Colonic mucosa (tissue), 4 donors: ENCODE data around the gene C6orf89. TPM values are rescaled to one million over a fixed set of nuclear protein-coding genes. Genes with fewer than 3 reads are reported as not detected.
A peak's percentile ranks its signal among the peaks of the same experiment; 100 is the strongest.

Source experiments
- DNase-seq: peaks from one replicate; pipeline ENCODE4 v3.0.0-alpha.2; 2020
- H3K27ac ChIP-seq: fragments of 200-600 bp; one replicate; pipeline ENCODE4 v1.8.0; 2021
- H3K27me3 ChIP-seq: fragments of 200-600 bp; one replicate; pipeline ENCODE4 v1.8.0; 2021
- H3K36me3 ChIP-seq: fragments of 200-600 bp; one replicate; pipeline ENCODE4 v1.8.0; 2021
- H3K4me1 ChIP-seq: fragments of 200-600 bp; one replicate; pipeline ENCODE4 v1.8.0; 2021; ENCODE audit warnings: mild to moderate bottlenecking
- H3K4me3 ChIP-seq: fragments of 200-600 bp; one replicate; pipeline ENCODE4 v1.8.0; 2021
- H3K9ac ChIP-seq, 2 donors: one replicate each; pipeline ENCODE4 v1.7.0; 2013; ENCODE audit warnings: control low read depth in 2 of 2, low read depth in 2 of 2, low read length in 2 of 2
- H3K9me3 ChIP-seq: fragments of 200-600 bp; one replicate; pipeline ENCODE4 v1.8.0; 2021
- intact Hi-C: fragments of 100-400 bp; cut with DNase I; formaldehyde crosslinking; loops from one replicate; pipeline ENCODE4 v1.14.1; 2022
- total RNA-seq, 2 donors: library from RNA; stranded (reverse); fragmentation: NEBNext Ultra II Directional in 1 of 2; extraction: Animal tissue kit (Norgen Biotek cat#: 25700) in 1 of 2; gene quantifications; one replicate each; pipeline ENCODE4 v1.2.1, GENCODE V29; 2021
- TF ChIP-seq, protein P1 (sequence below): fragments of 200-600 bp; IDR thresholded peaks from one replicate; pipeline ENCODE4 v1.8.0; 2022; ENCODE audit warnings: antibody characterized with exemption, mild to moderate bottlenecking
- donor health status: healthy.
- donor health status: DM: no; HTN: no; CAD: no.
- donor health status: DM: no; HTN: no; CAD: no.

Gene C6orf89
- total RNA-seq, 2 donors from 2014 or later, result 46.3 to 49.5 TPM

DNA sequence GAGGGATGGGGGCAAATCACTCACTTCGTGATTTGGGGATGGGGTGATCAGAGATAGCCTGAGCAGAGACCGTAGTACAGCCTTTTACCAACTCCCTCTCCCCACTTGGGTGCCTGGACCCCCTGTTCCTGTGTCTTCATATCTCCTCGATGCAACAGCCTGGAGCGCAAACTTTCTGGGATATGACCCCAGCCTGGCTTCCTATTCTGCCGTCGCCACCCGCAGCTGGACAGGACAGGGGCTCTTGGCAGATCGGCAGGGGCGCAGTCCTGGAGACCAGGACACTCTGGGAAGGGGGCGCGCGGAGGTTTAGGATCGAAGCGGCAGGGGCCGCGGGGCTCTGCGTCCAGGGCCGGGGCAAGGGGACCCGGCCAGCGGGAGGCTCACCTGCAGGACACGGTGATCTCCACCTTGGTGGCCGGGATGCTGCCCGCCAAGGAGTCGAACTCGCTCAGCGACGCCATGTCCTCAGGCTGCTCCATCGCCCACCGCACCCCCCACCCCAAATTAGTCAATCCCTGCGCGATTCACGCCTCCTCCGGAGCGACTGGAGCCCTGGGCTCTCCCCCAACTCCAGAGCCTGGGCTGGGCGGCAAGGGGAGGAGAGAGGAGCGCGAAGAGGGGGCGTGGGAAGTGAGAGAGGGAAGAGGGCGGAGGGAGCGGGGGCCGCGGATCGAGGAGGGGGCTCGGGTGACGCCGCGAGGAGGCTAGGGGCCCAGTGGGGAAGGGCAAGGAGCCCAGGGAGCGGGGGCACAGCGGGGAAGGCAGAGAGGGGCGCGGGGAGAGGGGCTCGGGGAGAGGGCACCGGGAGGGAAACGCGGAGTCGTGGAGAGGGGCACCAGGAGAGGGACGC, 46.6 kb upstream of the C6orf89 start, which contains the start of gene CPNE5:
TSS of gene CPNE5 (minus strand) at position 549 of the 853 bp plus-strand sequence. CDS start at position 482, 67 bp downstream.
- Histone ChIP-seq H3K27me3 (peaks cover 15% of the 10 kb centered on the region), H3K36me3 (no peaks in the 10 kb centered on the region), H3K4me1 (no peaks in the 10 kb centered on the region), H3K4me3 (peak within 1 kb of the TSS; percentile 42), H3K9ac (no peak within 1 kb of the TSS), H3K27ac (no peak within 1 kb of the TSS), H3K9me3 (no peaks in the 10 kb centered on the region)
- no peak for DNase-seq
- TF ChIP-seq, protein P1, sequence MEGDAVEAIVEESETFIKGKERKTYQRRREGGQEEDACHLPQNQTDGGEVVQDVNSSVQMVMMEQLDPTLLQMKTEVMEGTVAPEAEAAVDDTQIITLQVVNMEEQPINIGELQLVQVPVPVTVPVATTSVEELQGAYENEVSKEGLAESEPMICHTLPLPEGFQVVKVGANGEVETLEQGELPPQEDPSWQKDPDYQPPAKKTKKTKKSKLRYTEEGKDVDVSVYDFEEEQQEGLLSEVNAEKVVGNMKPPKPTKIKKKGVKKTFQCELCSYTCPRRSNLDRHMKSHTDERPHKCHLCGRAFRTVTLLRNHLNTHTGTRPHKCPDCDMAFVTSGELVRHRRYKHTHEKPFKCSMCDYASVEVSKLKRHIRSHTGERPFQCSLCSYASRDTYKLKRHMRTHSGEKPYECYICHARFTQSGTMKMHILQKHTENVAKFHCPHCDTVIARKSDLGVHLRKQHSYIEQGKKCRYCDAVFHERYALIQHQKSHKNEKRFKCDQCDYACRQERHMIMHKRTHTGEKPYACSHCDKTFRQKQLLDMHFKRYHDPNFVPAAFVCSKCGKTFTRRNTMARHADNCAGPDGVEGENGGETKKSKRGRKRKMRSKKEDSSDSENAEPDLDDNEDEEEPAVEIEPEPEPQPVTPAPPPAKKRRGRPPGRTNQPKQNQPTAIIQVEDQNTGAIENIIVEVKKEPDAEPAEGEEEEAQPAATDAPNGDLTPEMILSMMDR, result no peak
- intact Hi-C loops, result no loop called here

DNA sequence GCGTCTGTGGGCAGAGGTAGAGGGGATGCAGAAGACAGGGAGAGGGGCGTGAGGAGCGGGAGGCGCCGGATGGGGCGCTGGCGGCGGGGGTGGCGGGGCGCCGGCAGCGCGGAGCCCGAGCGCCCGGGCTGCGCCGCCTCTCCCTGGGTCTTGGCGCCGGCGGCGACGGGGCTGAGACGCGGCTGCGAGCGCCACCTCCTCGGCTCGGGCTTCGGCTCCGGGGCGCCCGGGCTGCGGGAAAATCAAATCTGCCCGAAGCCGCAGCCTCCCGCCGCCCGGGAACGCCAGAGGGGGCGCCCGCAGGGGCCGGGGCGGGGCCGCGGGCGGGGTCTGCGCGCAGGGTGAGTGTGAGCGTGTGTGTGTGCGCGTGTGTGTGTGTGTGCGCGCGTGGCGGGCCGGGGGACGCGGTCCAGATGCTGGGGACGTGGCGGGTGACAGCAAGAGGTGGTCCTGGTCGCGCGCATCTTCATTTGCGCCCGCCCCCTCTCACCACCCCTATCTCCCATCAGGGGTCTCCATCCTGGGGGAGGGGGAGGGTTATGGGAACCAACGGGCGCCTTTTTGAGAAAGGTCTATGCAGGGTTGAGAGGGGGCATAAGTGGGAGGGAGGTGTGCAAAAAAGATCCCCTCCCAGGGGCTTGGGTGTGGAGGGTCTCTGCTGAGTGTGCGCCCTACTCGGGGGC, 45.9 kb upstream of the C6orf89 start:
- peaks cover 15% of the 10 kb centered on the region for H3K27me3 ChIP-seq
- no peaks in the 10 kb centered on the region for H3K9me3 ChIP-seq
- TF ChIP-seq, protein P1, result no peak
- H3K9ac ChIP-seq, result no peak overlapping the region
- no peak for DNase-seq
- H3K4me1 ChIP-seq, result no peaks in the 10 kb centered on the region
- H3K4me3 ChIP-seq, result peak overlapping the region; percentile 42
- no peak overlapping the region for H3K27ac ChIP-seq
- H3K36me3 ChIP-seq, result no peaks in the 10 kb centered on the region
- intact Hi-C loops, result no loop called here

DNA sequence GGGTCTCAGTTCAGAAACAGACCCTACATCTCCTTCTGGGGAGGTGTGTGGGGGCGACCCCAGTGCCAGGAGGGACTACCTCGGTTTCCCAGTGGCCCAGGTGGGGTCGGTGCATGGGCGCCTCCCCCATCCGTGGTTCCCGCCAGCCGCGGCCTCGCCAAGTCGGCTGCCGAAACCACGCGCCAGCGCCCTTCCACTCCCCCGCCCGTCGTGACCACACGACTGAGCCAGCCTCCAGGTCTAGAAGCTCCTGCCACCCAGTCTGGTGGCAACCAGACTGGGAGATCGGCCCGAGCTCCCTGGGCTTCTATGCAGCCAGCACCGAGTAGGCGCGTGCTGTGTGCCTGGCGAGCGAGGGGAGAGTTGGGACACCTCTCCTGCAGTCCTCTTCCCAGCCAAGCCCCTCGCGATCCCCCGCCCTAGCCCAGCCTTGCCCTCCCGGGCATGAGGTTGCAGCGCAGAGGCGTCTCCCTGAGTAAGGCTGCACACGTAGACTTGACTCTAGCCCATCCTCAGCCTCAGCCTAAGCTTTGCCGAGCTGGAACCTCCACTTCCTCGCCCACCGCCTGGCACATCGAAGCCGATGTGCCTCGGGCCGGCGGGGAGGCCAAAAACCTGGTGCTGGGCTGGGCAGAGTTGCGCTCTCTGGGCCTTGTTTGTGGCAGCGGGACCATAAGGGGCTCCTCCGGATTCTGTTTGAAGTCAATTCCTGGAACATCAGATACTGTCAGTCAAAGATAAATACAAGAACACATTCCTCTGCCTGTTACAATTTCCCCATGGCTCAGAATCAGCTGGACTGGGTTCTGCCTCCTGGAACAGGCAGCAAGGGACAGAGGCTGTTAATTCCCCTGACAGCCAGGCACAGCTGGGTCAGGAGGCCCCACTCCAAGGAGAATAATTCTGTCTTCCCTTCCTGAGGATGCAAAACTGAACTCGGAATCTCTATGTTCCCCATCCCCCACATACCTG, 45.0 kb upstream of the C6orf89 start:
- H3K9me3 ChIP-seq, result no peaks in the 10 kb centered on the region
- H3K27ac ChIP-seq, result no peak overlapping the region
- no peaks in the 10 kb centered on the region for H3K4me1 ChIP-seq
- intact Hi-C loops, result no loop called here
- peak overlapping the region; percentile 42 for H3K4me3 ChIP-seq
- no peak overlapping the region for H3K9ac ChIP-seq
- TF ChIP-seq, protein P1, result no peak
- H3K27me3 ChIP-seq, result peaks cover 15% of the 10 kb centered on the region
- no peaks in the 10 kb centered on the region for H3K36me3 ChIP-seq
- DNase-seq, result no peak

DNA sequence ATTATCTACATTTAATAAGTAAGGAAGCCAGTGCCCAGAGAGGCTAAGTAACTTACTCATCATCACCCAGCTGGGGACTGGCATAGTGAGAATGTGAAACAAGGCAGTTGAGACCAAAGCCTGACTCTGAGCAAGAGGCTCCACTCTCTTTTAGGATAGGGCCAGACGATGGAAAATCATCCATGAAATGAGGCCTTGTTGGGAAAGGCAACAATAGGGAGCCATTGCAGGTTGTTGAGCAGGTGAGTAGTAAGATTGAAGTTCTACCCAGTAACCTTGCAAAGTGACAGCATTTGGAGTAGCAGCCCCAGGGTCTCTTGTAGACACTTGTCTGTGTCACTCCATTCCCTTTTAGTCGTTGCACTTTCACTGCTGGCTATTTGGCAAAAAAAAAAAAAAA, 44.0 kb upstream of the C6orf89 start:
- TF ChIP-seq, protein P1, result no peak
- H3K4me1 ChIP-seq, result no peaks in the 10 kb centered on the region
- no peak overlapping the region for H3K9ac ChIP-seq
- no peak overlapping the region for H3K4me3 ChIP-seq
- no peak for DNase-seq
- intact Hi-C loops, result no loop called here
- H3K36me3 ChIP-seq, result no peaks in the 10 kb centered on the region
- no peak overlapping the region for H3K27ac ChIP-seq
- no peaks in the 10 kb centered on the region for H3K9me3 ChIP-seq
- H3K27me3 ChIP-seq, result peaks cover 15% of the 10 kb centered on the region

DNA sequence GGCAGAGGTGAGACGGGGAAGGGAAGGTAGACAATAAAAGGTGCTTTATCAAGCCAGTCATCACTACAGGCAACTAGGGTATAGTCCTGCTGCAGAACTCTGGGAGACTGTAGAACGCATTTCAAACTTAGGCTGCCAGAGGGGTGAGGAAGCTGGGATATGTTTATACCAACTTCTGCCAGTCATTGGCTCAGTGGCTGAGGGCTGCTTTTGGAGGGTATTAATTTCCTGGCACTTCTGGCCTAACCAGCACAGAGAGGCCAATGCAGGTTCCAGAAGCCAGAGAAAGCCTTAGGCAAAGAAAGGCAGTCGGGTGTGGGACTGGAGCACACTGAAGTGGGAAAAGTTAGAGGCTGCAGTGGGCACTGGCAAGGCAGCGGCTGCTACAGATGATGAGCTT, 42.6 kb upstream of the C6orf89 start:
- TF ChIP-seq, protein P1, result no peak
- DNase-seq, result no peak
- H3K36me3 ChIP-seq, result no peaks in the 10 kb centered on the region

More for the DNA sequence above, 42.6 kb upstream of the C6orf89 start:
- Histone ChIP-seq H3K4me1 (no peaks in the 10 kb centered on the region), H3K27ac (no peak overlapping the region), H3K27me3 (peaks cover 15% of the 10 kb centered on the region), H3K4me3 (no peak overlapping the region), H3K9me3 (no peaks in the 10 kb centered on the region), H3K9ac (no peak overlapping the region)
- intact Hi-C loops, result no loop called here
